ENCODE data around the gene MOCS3. TPM values are rescaled to one million over a fixed set of nuclear protein-coding genes. Genes with fewer than 3 reads are reported as not detected.
A peak's percentile ranks its signal among the peaks of the same experiment; 100 is the strongest.

MOCS3 gene
- polyA plus RNA-seq, 2 of the 4 experiments (the other 2 are of a cell fraction), result 4.8 to 5.7 TPM

- FAIRE-seq, result no peak
- Histone ChIP-seq H3K4me3 (no peak overlapping the region), H3K9me3 (no peaks in the 10 kb centered on the region), H3K27ac (no peak overlapping the region), H3K4me1 (peaks cover 13% of the 10 kb centered on the region), H3K4me2 (no peak overlapping the region)
- WGBS (ENCODE audit: missing lambda C conversion rate), result 74% methylated on average over 9 of the region's 9 CpGs
- CTCF ChIA-PET, result interaction anchor here (1.0 to 20.8 kb wide), 7 partner anchors 12 to 508 kb away, joined by 3 to 565 read pairs (median 7); no protein-coding TSS in a partner anchor
- ATAC-seq, result no peak
- DNase-seq (ENCODE audit: low read depth in 1 of 2, low spot score in 1 of 2), result no peak
- POLR2A ChIA-PET, result no interaction called here
- no peak for TF ChIP-seq GATA3 (IDR thresholded peaks at IDR 0.05; ENCODE audit: borderline replicate concordance)
- no peak for TF ChIP-seq RCOR1 (IDR thresholded peaks at IDR 0.05; ENCODE audit: low read depth, low read length)
- no peak for TF ChIP-seq CHD2 (IDR thresholded peaks at IDR 0.05; ENCODE audit: low read length, partially characterized antibody)
- no peak for TF ChIP-seq HDAC2 (IDR thresholded peaks at IDR 0.05)
- TF ChIP-seq ZC3H11A (IDR thresholded peaks at IDR 0.05), result no peak
- TF ChIP-seq ZSCAN20 (CRISPR knock-in tag; IDR thresholded peaks at IDR 0.05), result no peak
- TF ChIP-seq FOSL2 (IDR thresholded peaks at IDR 0.05), result no peak
- TF ChIP-seq FOSL2 (CRISPR knock-in tag; IDR thresholded peaks at IDR 0.05), result no peak
- TF ChIP-seq TFCP2L1 (CRISPR knock-in tag; IDR thresholded peaks at IDR 0.05), result no peak
- no peak for TF ChIP-seq JUNB (IDR thresholded peaks at IDR 0.05)
These were observed 35.3 kb downstream of the MOCS3 start for GRCh38 chr20:50993876-50994275.

GRCh38 chr20:50995506-50995905 is 36.9 kb downstream of the MOCS3 start:
- no peak for TF ChIP-seq JUNB (IDR thresholded peaks at IDR 0.05)
- no peak for TF ChIP-seq KDM5A (IDR thresholded peaks at IDR 0.05)
- TF ChIP-seq REST (IDR thresholded peaks at IDR 0.05), result no peak
- TF ChIP-seq ZSCAN20 (CRISPR knock-in tag; IDR thresholded peaks at IDR 0.05), result no peak
- TF ChIP-seq E2F6 (IDR thresholded peaks at IDR 0.05; ENCODE audit: borderline replicate concordance, low read depth), result no peak
- no peak for TF ChIP-seq ELK1 (IDR thresholded peaks at IDR 0.05; ENCODE audit: low read depth, low read length)
- H3K9me3 ChIP-seq, result no peaks in the 10 kb centered on the region
- 52% methylated on average over 5 of the region's 5 CpGs for WGBS (ENCODE audit: missing lambda C conversion rate)
- no peak overlapping the region for H3K27ac ChIP-seq
- no peak for ATAC-seq
- no peak overlapping the region for H3K4me3 ChIP-seq
- peaks cover 13% of the 10 kb centered on the region for H3K4me1 ChIP-seq
- FAIRE-seq, result no peak
- POLR2A ChIA-PET, result interaction anchor here (0.6 kb wide), 1 partner anchor 277 kb away, joined by 3 read pairs; no protein-coding TSS in a partner anchor
- CTCF ChIA-PET, result interaction anchor here (0.6 to 20.8 kb wide), 7 partner anchors 8 to 736 kb away, joined by 3 to 565 read pairs (median 13); no protein-coding TSS in a partner anchor
- DNase-seq (ENCODE audit: low read depth in 1 of 2, low spot score in 1 of 2), result no peak
- no peak overlapping the region for H3K4me2 ChIP-seq

- ChIA-PET CTCF (interaction anchor here (0.7 to 20.8 kb wide), 14 partner anchors 9 to 627 kb away, joined by 3 to 565 read pairs (median 4); no protein-coding TSS in a partner anchor), POLR2A (no interaction called here)
- peak overlapping the region; percentile 15; the same call in 2 of the 3 replicates for H3K4me2 ChIP-seq
- 31% methylated on average over 9 of the region's 10 CpGs for WGBS (ENCODE audit: missing lambda C conversion rate)
- FAIRE-seq, result no peak
- ATAC-seq, result no peak
- H3K4me3 ChIP-seq, result no peak overlapping the region
- peaks cover 13% of the 10 kb centered on the region for H3K4me1 ChIP-seq
- no peak for DNase-seq (ENCODE audit: low read depth in 1 of 2, low spot score in 1 of 2)
- H3K27ac ChIP-seq, result peak overlapping the region in 1 of 2 experiments; percentile 34; a peak in 2 of 6 replicates
- H3K9me3 ChIP-seq, result no peaks in the 10 kb centered on the region
- no peak for TF ChIP-seq RAD21 (conservative IDR thresholded peaks at IDR 0.05 in 1 of 2, IDR thresholded peaks at IDR 0.05 in 1 of 2)
- no peak for TF ChIP-seq BCL3 (IDR thresholded peaks at IDR 0.05)
- no peak for TF ChIP-seq RCOR1 (IDR thresholded peaks at IDR 0.05; ENCODE audit: low read depth, low read length)
- TF ChIP-seq FOXS1 (CRISPR knock-in tag; IDR thresholded peaks at IDR 0.05), result no peak
- TF ChIP-seq ZFP36 (IDR thresholded peaks at IDR 0.05; ENCODE audit: borderline replicate concordance, partially characterized antibody), result no peak
- TF ChIP-seq EHF (CRISPR knock-in tag; IDR thresholded peaks at IDR 0.05), result no peak
- no peak for TF ChIP-seq PHF8 (IDR thresholded peaks at IDR 0.05; ENCODE audit: borderline replicate concordance, low read depth)
- TF ChIP-seq MAZ (IDR thresholded peaks at IDR 0.05; ENCODE audit: borderline replicate concordance, low read depth, low read length), result no peak
- TF ChIP-seq MYC (IDR thresholded peaks at IDR 0.05; ENCODE audit: borderline replicate concordance, low read length), result no peak
- TF ChIP-seq POLR2AphosphoS2 (conservative IDR thresholded peaks at IDR 0.05; ENCODE audit: low read length), result no peak
- TF ChIP-seq NR3C1 (IDR thresholded peaks at IDR 0.05), result no peak
- TF ChIP-seq CHD4 (IDR thresholded peaks at IDR 0.05; ENCODE audit: borderline replicate concordance), result no peak
- no peak for TF ChIP-seq ESRRA (IDR thresholded peaks at IDR 0.05; ENCODE audit: borderline replicate concordance, low read length)
- no peak for TF ChIP-seq ZC3H11A (IDR thresholded peaks at IDR 0.05)
These were observed 38.6 kb downstream of the MOCS3 start for GRCh38 chr20:50996901-50997865.

Measured in A549 (cell line).